PC-3 (cell line): Measurements from ENCODE around the gene USP17L13. TPM values are rescaled to one million over a fixed set of nuclear protein-coding genes. Genes with fewer than 3 reads are reported as not detected.
"Not testable (repeated sequence)": the region's sequence is repeated elsewhere in the genome, so short reads cannot be mapped to it uniquely, and the experiment has no call there.

Experiments used
- ATAC-seq: fragments of 200-7000 bp; cut with Tn5 transposase; 2 replicates; pipeline ENCODE4 v1.9.1; 2020; ENCODE audit warnings: mild to moderate bottlenecking, moderate library complexity
- Bru-seq: library from RNA; stranded (reverse); fragments of 400-500 nt; gene quantifications from one replicate; lab custom pipeline; 2021; lab: Mats Ljungman, UMichigan
- BruChase-seq, 2 experiments: library from RNA; stranded (reverse); fragments of 400-500 nt; gene quantifications; one replicate each; lab custom pipeline; 2021; lab: Mats Ljungman, UMichigan
- BruUV-seq: library from RNA; stranded (reverse); fragments of 400-500 nt; replicated peaks from 2 replicates; lab custom pipeline; 2021; lab: Mats Ljungman, UMichigan
- CTCF ChIA-PET: fragments of 300-600 bp; sonication (Branson Sonifier 250); formaldehyde crosslinking; loops from one replicate; lab custom pipeline; 2022; ENCODE audit warnings: antibody characterized with exemption; lab: Charles Lee
- POLR2A ChIA-PET: fragments of 300-600 bp; sonication (Branson Sonifier 250); formaldehyde crosslinking; loops from one replicate; lab custom pipeline; 2022; ENCODE audit warnings: antibody characterized with exemption; ENCODE audit not compliant: unreplicated experiment; lab: Charles Lee
- DNase-seq: peaks from one replicate; pipeline ENCODE4 v3.0.0-alpha.2; 2015
- H2AFZ ChIP-seq: fragments of 300-600 bp; sonication (generic); 2 replicates; pipeline ENCODE4 v1.6.0; 2016; ENCODE audit warnings: antibody characterized with exemption, low read length
- H3F3A ChIP-seq: fragments of 300-600 bp; sonication (generic); one replicate; pipeline ENCODE4 v1.6.0; 2017; ENCODE audit warnings: antibody characterized with exemption, low read length, control low read depth, mild to moderate bottlenecking; ENCODE audit not compliant: unreplicated experiment
- H3K27ac ChIP-seq: fragments of 300-600 bp; sonication (generic); 2 replicates; pipeline ENCODE4 v1.5.1; 2016; ENCODE audit warnings: mild to moderate bottlenecking, low read length
- H3K27me3 ChIP-seq: fragments of 300-600 bp; sonication (generic); 2 replicates; pipeline ENCODE4 v1.6.1; 2016; ENCODE audit warnings: low read length, mixed read lengths
- H3K36me3 ChIP-seq: fragments of 300-600 bp; sonication (generic); 2 replicates; pipeline ENCODE4 v1.6.1; 2016; ENCODE audit warnings: low read depth, mixed run types, low read length, mixed read lengths
- H3K4me1 ChIP-seq: fragments of 300-600 bp; sonication (generic); 2 replicates; pipeline ENCODE4 v1.5.1; 2016; ENCODE audit warnings: low read length; ENCODE audit not compliant: insufficient read depth
- H3K4me2 ChIP-seq: fragments of 300-600 bp; sonication (generic); 2 replicates; pipeline ENCODE4 v1.6.0; 2016; ENCODE audit warnings: low read length
- H3K4me3 ChIP-seq: fragments of 300-600 bp; sonication (generic); 2 replicates; pipeline ENCODE4 v1.5.1; 2016; ENCODE audit warnings: mild to moderate bottlenecking, low read length, mixed read lengths
- H3K79me2 ChIP-seq: fragments of 300-600 bp; sonication (generic); 2 replicates; pipeline ENCODE4 v1.6.1; 2017; ENCODE audit warnings: low read length, mixed read lengths
- H3K9ac ChIP-seq: fragments of 300-600 bp; sonication (generic); 2 replicates; pipeline ENCODE4 v1.6.0; 2016; ENCODE audit warnings: mild to moderate bottlenecking, low read length
- H3K9me2 ChIP-seq: fragments of 300-600 bp; sonication (generic); replicated peaks from 2 replicates; pipeline ENCODE4 v1.6.1; 2016; ENCODE audit warnings: mixed run types, low read length, mixed read lengths
- H3K9me3 ChIP-seq: fragments of 300-600 bp; sonication (generic); 2 replicates; pipeline ENCODE4 v1.6.1; 2016; ENCODE audit warnings: low read length, mixed read lengths
- H4K20me1 ChIP-seq: fragments of 300-600 bp; sonication (generic); 2 replicates; pipeline ENCODE4 v1.6.1; 2016; ENCODE audit warnings: low read length, mixed read lengths
- intact Hi-C: fragments of 100-400 bp; cut with micrococcal nuclease; formaldehyde crosslinking; loops from 2 replicates; pipeline ENCODE4 v1.9.0; 2023
- long read RNA-seq: library from polyadenylated mRNA; unstranded; transcript quantifications from one replicate; pipeline ENCODE4 v2.0.0, GENCODE V29; 2021; ENCODE audit not compliant: unreplicated experiment
- total RNA-seq: library from RNA; depleted of rRNA; stranded (reverse); fragments of >200 nt; gene quantifications from 2 replicates; pipeline ENCODE4 v1.2.3, GENCODE V29; 2014; rRNA removed

The USP17L13 gene
- total RNA-seq, result not detected in 2 replicates
- Bru-seq, nascent RNA, result not detected
- BruChase-seq, experiment 1, labeled RNA remaining after a 6-hour chase, result not detected
- BruChase-seq, experiment 2, labeled RNA remaining after a 2-hour chase, result not detected
- long read RNA-seq, result 0 reads

- POLR2A ChIA-PET, H3K4me1 ChIP-seq, H2AFZ ChIP-seq, CTCF ChIA-PET, H3K79me2 ChIP-seq, H3K27ac ChIP-seq, BruUV-seq, H3K4me2 ChIP-seq, H3K9ac ChIP-seq, H3K36me3 ChIP-seq, H3F3A ChIP-seq, H3K9me3 ChIP-seq, intact Hi-C loops, ATAC-seq, DNase-seq, H3K27me3 ChIP-seq, H4K20me1 ChIP-seq, H3K4me3 ChIP-seq, H3K9me2 ChIP-seq: not testable (repeated sequence)
These were observed at the start of gene USP17L13 for GRCh38 chr4:9224596-9224995. USP17L13 (plus strand) TSS chr4:9224896; CDS start chr4:9224896, 0 bp downstream.

DNA sequence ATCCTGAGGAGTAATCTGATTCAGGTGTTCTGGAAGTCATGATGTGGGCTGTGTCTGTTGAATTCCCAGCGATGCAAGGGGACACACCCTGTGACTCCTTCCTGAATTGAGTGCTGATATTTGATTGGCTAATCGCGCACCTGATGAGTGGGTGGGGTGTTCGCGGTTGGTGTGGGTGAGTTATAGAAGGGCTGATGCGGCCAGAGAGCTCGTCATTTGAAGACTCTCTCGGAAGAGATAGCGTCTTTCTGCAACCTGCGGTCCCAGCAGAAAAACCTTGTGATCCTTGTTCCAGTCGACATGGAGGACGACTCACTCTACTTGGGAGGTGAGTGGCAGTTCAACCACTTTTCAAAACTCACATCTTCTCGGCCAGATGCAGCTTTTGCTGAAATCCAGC, 14.3 kb upstream of the USP17L13 start, which contains the start of gene USP17L10:
USP17L10 (plus strand) TSS at position 301 of the 400 bp plus-strand sequence; CDS start at position 301, 0 bp downstream.
- intact Hi-C loops, H3K4me1 ChIP-seq, H4K20me1 ChIP-seq, POLR2A ChIA-PET, H3K4me3 ChIP-seq, H3K27ac ChIP-seq, H3K9me3 ChIP-seq, CTCF ChIA-PET, H3K36me3 ChIP-seq, H2AFZ ChIP-seq, ATAC-seq, H3K4me2 ChIP-seq, H3K9me2 ChIP-seq, DNase-seq, BruUV-seq, H3F3A ChIP-seq, H3K27me3 ChIP-seq, H3K9ac ChIP-seq, H3K79me2 ChIP-seq: not testable (repeated sequence)

GRCh38 chr4:9214701-9215100, 10.0 kb upstream of the USP17L13 start:
- H3K4me1 ChIP-seq, H3K9me3 ChIP-seq, DNase-seq, H3K36me3 ChIP-seq, intact Hi-C loops, ATAC-seq, H3K9me2 ChIP-seq, H3K9ac ChIP-seq, CTCF ChIA-PET, H3K27me3 ChIP-seq, H3K4me2 ChIP-seq, POLR2A ChIA-PET, H2AFZ ChIP-seq, H3K27ac ChIP-seq, H3F3A ChIP-seq, H3K79me2 ChIP-seq, BruUV-seq, H3K4me3 ChIP-seq, H4K20me1 ChIP-seq: not testable (repeated sequence)

DNA sequence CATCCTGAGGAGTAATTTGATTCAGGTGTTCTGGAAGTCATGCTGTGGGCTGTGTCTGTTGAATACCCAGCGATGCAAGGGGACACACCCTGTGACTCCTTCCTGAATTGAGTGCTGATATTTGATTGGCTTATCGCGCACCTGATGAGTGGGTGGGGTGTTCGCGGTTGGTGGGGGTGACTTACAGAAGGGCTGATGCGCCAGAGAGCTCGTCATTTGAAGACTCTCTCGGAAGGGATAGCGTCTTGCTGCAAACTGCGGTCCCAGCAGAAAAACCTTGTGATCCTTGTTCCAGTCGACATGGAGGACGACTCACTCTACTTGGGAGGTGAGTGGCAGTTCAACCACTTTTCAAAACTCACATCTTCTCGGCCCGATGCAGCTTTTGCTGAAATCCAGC, 9.6 kb upstream of the USP17L13 start, which contains the start of gene USP17L11:
USP17L11 (plus strand) TSS at position 301 of the 400 bp plus-strand sequence; CDS start at position 301, 0 bp downstream.
- H4K20me1 ChIP-seq, BruUV-seq, H3K9me2 ChIP-seq, ATAC-seq, DNase-seq, H3F3A ChIP-seq, H3K79me2 ChIP-seq, H3K36me3 ChIP-seq, CTCF ChIA-PET, H3K4me2 ChIP-seq, H3K4me3 ChIP-seq, H3K27me3 ChIP-seq, intact Hi-C loops, POLR2A ChIA-PET, H2AFZ ChIP-seq, H3K4me1 ChIP-seq, H3K9me3 ChIP-seq, H3K27ac ChIP-seq, H3K9ac ChIP-seq: not testable (repeated sequence)

GRCh38 chr4:9219852-9220251, 4.8 kb upstream of the USP17L13 start, which contains the start of gene USP17L12:
USP17L12 (plus strand) TSS chr4:9220152; CDS start chr4:9220152, 0 bp downstream.
- H3K4me1 ChIP-seq, H3K27me3 ChIP-seq, H3K4me3 ChIP-seq, H3K79me2 ChIP-seq, H3K9ac ChIP-seq, BruUV-seq, H3K36me3 ChIP-seq, H2AFZ ChIP-seq, H3K27ac ChIP-seq, CTCF ChIA-PET, H3K9me2 ChIP-seq, H3K4me2 ChIP-seq, intact Hi-C loops, H3F3A ChIP-seq, ATAC-seq, H4K20me1 ChIP-seq, H3K9me3 ChIP-seq, POLR2A ChIA-PET, DNase-seq: not testable (repeated sequence)

- H2AFZ ChIP-seq, H3K4me3 ChIP-seq, ATAC-seq, H4K20me1 ChIP-seq, H3K9me2 ChIP-seq, DNase-seq, POLR2A ChIA-PET, H3K9me3 ChIP-seq, H3K36me3 ChIP-seq, H3K4me2 ChIP-seq, H3K4me1 ChIP-seq, H3K79me2 ChIP-seq, H3K9ac ChIP-seq, CTCF ChIA-PET, H3K27ac ChIP-seq, H3K27me3 ChIP-seq, intact Hi-C loops, BruUV-seq, H3F3A ChIP-seq: not testable (repeated sequence)
These were observed 5.6 kb downstream of the USP17L13 start for GRCh38 chr4:9230249-9230648.
